NCI-H1436 (cell line): ENCODE measurements around the gene NDFIP1.

ENCODE experiments used
- DNase-seq: peaks from one replicate; lab custom pipeline; 2025; lab: John Stamatoyannopoulos, UW

The NDFIP1 gene

GRCh38 chr5:142189813-142190212 lies 81.2 kb downstream of the NDFIP1 start:
- DNase-seq: no peak

- no peak for DNase-seq
Observed at GRCh38 chr5:142191776-142192175, 83.2 kb downstream of the NDFIP1 start.

- DNase-seq: no peak
Observed at GRCh38 chr5:142192286-142193113, 83.9 kb downstream of the NDFIP1 start.

- DNase-seq: no peak
Observed at GRCh38 chr5:142193114-142193428, 84.5 kb downstream of the NDFIP1 start.

- DNase-seq: no peak
Observed at GRCh38 chr5:142197098-142197497, 88.5 kb downstream of the NDFIP1 start.

- DNase-seq: no peak
Observed at GRCh38 chr5:142197781-142198180, 89.2 kb downstream of the NDFIP1 start.

GRCh38 chr5:142199388-142199787 lies 90.8 kb downstream of the NDFIP1 start:
- no peak for DNase-seq

- no peak for DNase-seq
Observed at GRCh38 chr5:142200387-142200786, 91.8 kb downstream of the NDFIP1 start.

GRCh38 chr5:142201471-142201887 lies 92.9 kb downstream of the NDFIP1 start:
- no peak for DNase-seq

GRCh38 chr5:142202282-142202681 lies 93.7 kb downstream of the NDFIP1 start:
- DNase-seq: no peak
